Measurements from ENCODE around the gene OTUD7B. TPM values are rescaled to one million over a fixed set of nuclear protein-coding genes. Genes with fewer than 3 reads are reported as not detected.

Gene OTUD7B
- total and polyA plus RNA-seq, 3 experiments from 2014 or later, result 1.9 to 41.0 (median 39.7) TPM

DNA sequence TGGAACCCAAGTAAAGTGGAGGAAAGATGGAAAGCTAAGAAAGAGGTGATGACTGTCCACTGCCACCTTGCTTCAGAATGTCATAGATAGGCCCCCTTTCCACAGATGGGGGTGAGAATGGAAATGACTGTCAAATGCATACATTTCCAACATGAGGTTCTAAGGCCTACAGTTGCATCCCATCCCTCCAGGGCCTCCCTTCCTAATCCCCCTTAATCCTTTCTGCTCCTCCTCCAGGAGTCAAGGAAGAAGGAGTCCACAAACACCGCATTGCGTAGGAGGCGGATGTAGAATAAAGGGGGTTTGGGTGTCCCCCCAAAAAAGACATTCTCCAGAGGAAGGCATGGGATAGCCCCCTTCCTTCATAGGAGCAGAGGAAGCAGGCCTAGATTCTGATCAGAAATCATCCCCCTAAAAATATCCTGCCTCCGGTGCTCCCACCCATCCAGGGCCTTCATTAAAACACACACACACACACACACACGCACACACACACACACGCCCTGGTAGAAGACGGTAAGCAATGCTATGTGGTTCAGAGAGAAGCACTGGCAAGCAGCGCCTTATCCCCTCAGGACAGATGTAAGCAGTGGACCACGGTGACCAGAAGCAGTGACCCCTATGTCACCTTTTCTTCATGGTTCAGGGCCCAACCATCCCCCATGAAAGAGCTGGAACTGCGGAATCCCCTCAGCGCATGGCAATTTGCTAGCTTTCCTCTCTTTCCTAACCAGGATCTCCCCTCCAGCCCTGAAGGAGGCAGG is 94.9 kb downstream of the OTUD7B start:
- peaks cover 0 to 9% (median 9%) of the 10 kb centered on the region in 3 donors for H3K36me3 Mint-ChIP-seq
- H3K27me3 Mint-ChIP-seq, result peaks cover 0 to 10% of the 10 kb centered on the region in 2 donors
- H3K9me3 Mint-ChIP-seq, result no peaks in the 10 kb centered on the region
- Histone ChIP-seq H3K27ac (ENCODE audit: low read depth, low read length) (no peak overlapping the region), H3K4me3 (ENCODE audit: low read length) (no peak overlapping the region), H3K36me3 (ENCODE audit: insufficient read depth, low read length) (no peaks in the 10 kb centered on the region), H3K9me3 (ENCODE audit: low read length) (no peaks in the 10 kb centered on the region), H3K27me3 (ENCODE audit: insufficient read depth, low read length, poor library complexity, severe bottlenecking) (no peaks in the 10 kb centered on the region), H3K4me1 (ENCODE audit: insufficient read depth, low read length) (peaks cover 22% of the 10 kb centered on the region)
- DNase-seq, result no peak
- ChIA-PET POLR2A (interaction anchor here (0.6 to 1.5 kb wide), 4 partner anchors 16 to 319 kb away, joined by 3 to 6 read pairs (median 4); a partner anchor contains a TSS), CTCF (interaction anchor here (1.3 kb wide), 1 partner anchor 10 kb away, joined by 3 read pairs; no protein-coding TSS in a partner anchor)
- peak overlapping the region; percentile 85 to 94 (median 86) for H3K4me3 Mint-ChIP-seq
- peak overlapping the region in 7 of 8 donors; percentile 7 to 94 (median 50) for H3K27ac Mint-ChIP-seq
- H3K4me1 Mint-ChIP-seq, result peaks cover 26 to 42% (median 36%) of the 10 kb centered on the region in 3 donors

- H3K36me3 ChIP-seq (ENCODE audit: insufficient read depth, low read length), result no peaks in the 10 kb centered on the region
- H3K4me3 ChIP-seq (ENCODE audit: low read length), result no peak overlapping the region
- no peak overlapping the region for H3K27ac ChIP-seq (ENCODE audit: low read depth, low read length)
- CTCF ChIA-PET, result interaction anchor here (1.3 kb wide), 1 partner anchor 9 kb away, joined by 3 read pairs; no protein-coding TSS in a partner anchor
- no peak for DNase-seq
- peaks cover 22% of the 10 kb centered on the region for H3K4me1 ChIP-seq (ENCODE audit: insufficient read depth, low read length)
- Mint-ChIP-seq H3K4me1 (peaks cover 26 to 42% (median 36%) of the 10 kb centered on the region in 3 donors), H3K4me3 (no peak overlapping the region), H3K9me3 (no peaks in the 10 kb centered on the region), H3K36me3 (peaks cover 0 to 9% (median 9%) of the 10 kb centered on the region in 3 donors), H3K27ac (peak overlapping the region in 3 of 8 donors; percentile 14 to 67 (median 55)), H3K27me3 (peaks cover 0 to 10% of the 10 kb centered on the region in 2 donors)
- H3K9me3 ChIP-seq (ENCODE audit: low read length), result no peaks in the 10 kb centered on the region
- POLR2A ChIA-PET, result interaction anchor here (1.0 kb wide), 1 partner anchor 26 kb away, joined by 3 read pairs; no protein-coding TSS in a partner anchor
- H3K27me3 ChIP-seq (ENCODE audit: insufficient read depth, low read length, poor library complexity, severe bottlenecking), result no peaks in the 10 kb centered on the region
Measured at GRCh38 chr1:149914545-149914944, 96.0 kb downstream of the OTUD7B start.

DNA sequence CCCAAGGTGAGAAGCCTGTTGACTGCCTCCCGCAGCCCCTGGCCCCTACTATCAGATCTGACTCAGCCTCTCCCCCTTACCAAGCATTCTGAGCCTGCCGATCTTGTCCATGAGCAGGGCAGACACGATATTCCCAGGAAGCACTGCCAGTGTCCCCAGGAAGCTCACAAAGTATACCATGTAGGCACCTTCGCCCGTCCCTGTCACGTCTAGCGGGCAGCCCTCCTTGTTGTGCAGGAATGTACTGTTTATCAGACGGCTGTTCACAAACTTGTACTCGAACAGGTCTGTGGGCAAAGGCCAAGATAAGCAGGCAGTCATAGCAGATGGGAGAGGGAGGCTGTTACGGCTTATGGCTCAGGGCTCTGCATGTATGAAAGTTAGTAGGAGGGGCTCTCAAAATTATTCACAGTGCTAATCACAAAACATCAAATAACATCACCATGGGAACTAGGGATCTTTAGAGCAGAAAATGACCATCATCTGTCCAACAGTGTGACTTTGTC is 103.9 kb downstream of the OTUD7B start:
- POLR2A ChIA-PET, result no interaction called here
- H3K4me3 ChIP-seq (ENCODE audit: low read length), result no peak overlapping the region
- DNase-seq, result no peak
- Mint-ChIP-seq H3K9me3 (no peaks in the 10 kb centered on the region), H3K36me3 (peaks cover 0 to 23% (median 22%) of the 10 kb centered on the region in 3 donors), H3K4me3 (no peak overlapping the region), H3K27me3 (peaks cover 0 to 10% of the 10 kb centered on the region in 2 donors), H3K4me1 (peaks cover 0 to 2% (median 0%) of the 10 kb centered on the region in 3 donors), H3K27ac (no peak overlapping the region)
- no peak overlapping the region for H3K27ac ChIP-seq (ENCODE audit: low read depth, low read length)
- no peaks in the 10 kb centered on the region for H3K36me3 ChIP-seq (ENCODE audit: insufficient read depth, low read length)
- no peaks in the 10 kb centered on the region for H3K27me3 ChIP-seq (ENCODE audit: insufficient read depth, low read length, poor library complexity, severe bottlenecking)
- no peaks in the 10 kb centered on the region for H3K9me3 ChIP-seq (ENCODE audit: low read length)
- CTCF ChIA-PET, result interaction anchor here (1.4 kb wide), 1 partner anchor 22 kb away, joined by 3 read pairs; no protein-coding TSS in a partner anchor
- H3K4me1 ChIP-seq (ENCODE audit: insufficient read depth, low read length), result no peaks in the 10 kb centered on the region

- H3K9me3 Mint-ChIP-seq, result no peaks in the 10 kb centered on the region
- peaks cover 0 to 21% (median 17%) of the 10 kb centered on the region in 3 donors for H3K36me3 Mint-ChIP-seq
- no peak for DNase-seq
- H3K9me3 ChIP-seq (ENCODE audit: low read length), result no peaks in the 10 kb centered on the region
- no peaks in the 10 kb centered on the region for H3K27me3 ChIP-seq (ENCODE audit: insufficient read depth, low read length, poor library complexity, severe bottlenecking)
- no peak overlapping the region for H3K4me3 Mint-ChIP-seq
- H3K4me3 ChIP-seq (ENCODE audit: low read length), result no peak overlapping the region
- ChIA-PET POLR2A (no interaction called here), CTCF (no interaction called here)
- H3K36me3 ChIP-seq (ENCODE audit: insufficient read depth, low read length), result no peaks in the 10 kb centered on the region
- H3K4me1 Mint-ChIP-seq, result peaks cover 17 to 20% (median 18%) of the 10 kb centered on the region in 3 donors
- H3K27ac ChIP-seq (ENCODE audit: low read depth, low read length), result no peak overlapping the region
- H3K27ac Mint-ChIP-seq, result peak overlapping the region in 1 of 8 donors; percentile 58
- H3K27me3 Mint-ChIP-seq, result peaks cover 0 to 4% of the 10 kb centered on the region in 2 donors
- H3K4me1 ChIP-seq (ENCODE audit: insufficient read depth, low read length), result peaks cover 7% of the 10 kb centered on the region
Measured at GRCh38 chr1:149903836-149904491, 106.6 kb downstream of the OTUD7B start.

DNA sequence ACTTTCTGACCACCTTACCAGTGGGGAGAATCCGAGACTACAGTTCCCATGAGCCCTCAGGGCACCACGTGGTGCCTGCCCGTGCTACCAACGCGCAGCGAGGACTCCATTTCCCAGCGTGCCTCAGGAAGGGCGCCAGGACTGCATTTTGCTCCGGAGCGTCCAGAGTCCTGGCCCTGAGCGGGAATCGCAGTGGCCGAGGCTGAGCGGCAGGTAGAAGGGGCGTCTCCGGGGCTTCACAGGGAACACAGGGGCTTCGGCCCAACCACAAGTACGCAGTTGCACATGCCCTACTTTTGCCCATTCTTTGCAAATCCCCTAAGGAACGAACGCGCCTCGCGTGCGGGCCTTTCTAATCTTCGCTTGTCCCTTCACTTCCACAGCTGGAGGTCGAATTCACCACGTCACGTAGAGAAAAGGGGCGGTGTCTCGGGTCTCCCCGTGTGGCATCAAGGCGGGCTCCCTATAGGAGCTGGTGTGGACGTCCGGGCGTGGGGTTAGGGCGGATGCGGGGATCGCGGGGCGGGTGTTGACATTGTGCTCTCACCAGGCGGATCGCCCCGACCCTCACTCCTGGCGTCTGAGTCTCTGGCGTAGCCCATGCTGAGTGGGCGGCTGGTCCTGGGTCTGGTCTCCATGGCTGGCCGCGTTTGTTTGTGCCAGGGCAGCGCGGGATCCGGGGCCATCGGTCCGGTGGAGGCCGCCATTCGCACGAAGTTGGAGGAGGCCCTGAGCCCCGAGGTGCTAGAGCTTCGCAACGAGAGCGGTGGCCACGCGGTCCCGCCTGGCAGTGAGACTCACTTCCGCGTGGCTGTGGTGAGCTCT is 110.9 kb downstream of the OTUD7B start, which contains the start of gene BOLA1:
Gene BOLA1 (plus strand): TSS at position 109 of the 825 bp plus-strand sequence. CDS start 492 bp downstream, at position 601.
- peak within 1 kb of the TSS; percentile 89 to 97 (median 93) for H3K4me3 Mint-ChIP-seq
- POLR2A ChIA-PET, result interaction anchor here (0.5 to 1.6 kb wide), 5 partner anchors 12 to 462 kb away, joined by 3 to 31 read pairs (median 3); a partner anchor contains a TSS

GRCh38 chr1:149896575-149896974 is 114.0 kb downstream of the OTUD7B start:
- peaks cover 7% of the 10 kb centered on the region for H3K4me1 ChIP-seq (ENCODE audit: insufficient read depth, low read length)
- Mint-ChIP-seq H3K36me3 (peaks cover 0 to 4% (median 2%) of the 10 kb centered on the region in 3 donors), H3K9me3 (no peaks in the 10 kb centered on the region), H3K27me3 (no peaks in the 10 kb centered on the region), H3K4me1 (peaks cover 17 to 20% (median 20%) of the 10 kb centered on the region in 3 donors), H3K27ac (no peak overlapping the region), H3K4me3 (no peak overlapping the region)
- ChIA-PET POLR2A (no interaction called here), CTCF (interaction anchor here (1.3 kb wide), 1 partner anchor 9 kb away, joined by 3 read pairs; a partner anchor contains a TSS)
- H3K4me3 ChIP-seq (ENCODE audit: low read length), result no peak overlapping the region
- DNase-seq, result no peak
- no peaks in the 10 kb centered on the region for H3K9me3 ChIP-seq (ENCODE audit: low read length)
- no peak overlapping the region for H3K27ac ChIP-seq (ENCODE audit: low read depth, low read length)
- H3K27me3 ChIP-seq (ENCODE audit: insufficient read depth, low read length, poor library complexity, severe bottlenecking), result no peaks in the 10 kb centered on the region
- no peaks in the 10 kb centered on the region for H3K36me3 ChIP-seq (ENCODE audit: insufficient read depth, low read length)

More for the DNA sequence above, 110.9 kb downstream of the OTUD7B start, which contains the start of gene BOLA1:
- Mint-ChIP-seq H3K9me3 (no peaks in the 10 kb centered on the region), H3K4me1 (peaks cover 18 to 20% (median 20%) of the 10 kb centered on the region in 3 donors), H3K27ac (peak within 1 kb of the TSS; percentile 78 to 97 (median 94)), H3K27me3 (peaks cover 0 to 2% of the 10 kb centered on the region in 2 donors), H3K36me3 (peaks cover 0 to 4% (median 2%) of the 10 kb centered on the region in 3 donors)
- Histone ChIP-seq H3K27ac (ENCODE audit: low read depth, low read length) (peak within 1 kb of the TSS; percentile 73), H3K4me3 (ENCODE audit: low read length) (peak within 1 kb of the TSS; percentile 91), H3K4me1 (ENCODE audit: insufficient read depth, low read length) (peaks cover 7% of the 10 kb centered on the region), H3K27me3 (ENCODE audit: insufficient read depth, low read length, poor library complexity, severe bottlenecking) (no peaks in the 10 kb centered on the region), H3K36me3 (ENCODE audit: insufficient read depth, low read length) (no peaks in the 10 kb centered on the region), H3K9me3 (ENCODE audit: low read length) (no peaks in the 10 kb centered on the region)
- CTCF ChIA-PET, result interaction anchor here (1.4 kb wide), 2 partner anchors 12 to 287 kb away, joined by 4 to 7 read pairs; a partner anchor contains a TSS
- peak; percentile 71 to 87 (median 74) for DNase-seq

DNA sequence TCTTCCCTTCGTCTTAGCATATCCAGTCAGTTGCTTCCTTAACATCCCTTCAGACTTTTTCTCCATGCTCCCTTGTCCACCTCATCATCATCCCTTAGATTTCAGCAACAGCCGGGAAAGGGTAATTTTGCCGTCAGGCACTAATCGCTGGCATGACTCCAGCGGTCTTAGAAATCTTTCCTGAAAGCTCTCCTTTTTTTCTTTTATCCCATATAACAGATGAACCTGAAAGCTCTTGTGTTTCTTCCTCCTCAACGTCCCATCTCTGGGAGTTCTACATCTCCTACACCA is 121.6 kb downstream of the OTUD7B start:
- Mint-ChIP-seq H3K27me3 (no peaks in the 10 kb centered on the region), H3K4me3 (no peak overlapping the region), H3K9me3 (no peaks in the 10 kb centered on the region), H3K27ac (no peak overlapping the region), H3K4me1 (peaks cover 0 to 4% (median 4%) of the 10 kb centered on the region in 3 donors), H3K36me3 (no peaks in the 10 kb centered on the region)
- no peak for DNase-seq
- ChIA-PET POLR2A (interaction anchor here (0.6 to 8.3 kb wide), 5 partner anchors 11 to 353 kb away, joined by 3 to 177 read pairs (median 31); partner anchors contain the start of genes BOLA1 and SF3B4), CTCF (interaction anchor here (0.6 to 2.2 kb wide), 6 partner anchors 12 to 298 kb away, joined by 3 to 11 read pairs (median 3); no protein-coding TSS in a partner anchor)
- H3K9me3 ChIP-seq (ENCODE audit: low read length), result no peaks in the 10 kb centered on the region
- H3K27me3 ChIP-seq (ENCODE audit: insufficient read depth, low read length, poor library complexity, severe bottlenecking), result no peaks in the 10 kb centered on the region
- H3K36me3 ChIP-seq (ENCODE audit: insufficient read depth, low read length), result no peaks in the 10 kb centered on the region
- peak overlapping the region; percentile 76 for H3K4me3 ChIP-seq (ENCODE audit: low read length)
- H3K4me1 ChIP-seq (ENCODE audit: insufficient read depth, low read length), result peaks cover 18% of the 10 kb centered on the region
- peak overlapping the region; percentile 94 for H3K27ac ChIP-seq (ENCODE audit: low read depth, low read length)

Measured in CD8-positive, alpha-beta memory T cell (primary cell).